ENCODE measurements around the gene GJA3. TPM values are rescaled to one million over a fixed set of nuclear protein-coding genes. Genes with fewer than 3 reads are reported as not detected.

GJA3 gene
- total RNA-seq, 2 experiments from 2014 or later: not detected

- CTCF ChIA-PET (ENCODE audit: unreplicated experiment): no interaction called here
- H3K4me2 ChIP-seq (ENCODE audit: low read length): no peak overlapping the region
- H2AFZ ChIP-seq (ENCODE audit: low read length): no peak overlapping the region
- no peak overlapping the region for H3K4me3 ChIP-seq (ENCODE audit: low read depth, low read length, poor library complexity, severe bottlenecking)
- BruUV-seq (replicated peaks): no TSS peak
- H3K27ac ChIP-seq (ENCODE audit: low read depth, low read length, poor library complexity, severe bottlenecking): no peak overlapping the region
- H3K4me1 ChIP-seq (ENCODE audit: insufficient read depth, low read length, poor library complexity, severe bottlenecking): no peaks in the 10 kb centered on the region
- POLR2A ChIA-PET: interaction anchor here (0.6 kb wide), 1 partner anchor 235 kb away, joined by 3 read pairs; no protein-coding TSS in a partner anchor
- intact Hi-C loops (cut with micrococcal nuclease; ENCODE audit: unreplicated experiment): no loop called here
- H3K9me2 ChIP-seq (ENCODE audit: insufficient read depth, low read length): no peaks in the 10 kb centered on the region
- no peaks in the 10 kb centered on the region for H3K9me3 ChIP-seq (ENCODE audit: low read length)
- H4K20me1 ChIP-seq (ENCODE audit: insufficient read depth, low read length): 0 out of 2 replicates have a peak, but pooled peaks cover 3% of the 10 kb centered on the region
- no peaks in the 10 kb centered on the region for H3K79me2 ChIP-seq (ENCODE audit: insufficient read depth, low read depth, low read length)
- TF ChIP-seq CTCF (conservative IDR thresholded peaks at IDR 0.05; ENCODE audit: low read length) (no peak), EZH2phosphoT487 (IDR thresholded peaks at IDR 0.05; ENCODE audit: borderline replicate concordance, low read depth, low read length) (no peak)
- no peak for DNase-seq (ENCODE audit: low spot score)
- no peaks in the 10 kb centered on the region for H3K36me3 ChIP-seq (ENCODE audit: insufficient read depth, low read length)
Measured at GRCh38 chr13:20177049-20177831, 16.4 kb upstream of the GJA3 start.

GRCh38 chr13:20175907-20176652 is 15.2 kb upstream of the GJA3 start:
- intact Hi-C loops (cut with micrococcal nuclease; ENCODE audit: unreplicated experiment): no loop called here
- Histone ChIP-seq H3K36me3 (ENCODE audit: insufficient read depth, low read length) (no peaks in the 10 kb centered on the region), H4K20me1 (ENCODE audit: insufficient read depth, low read length) (no peaks in the 10 kb centered on the region), H3K79me2 (ENCODE audit: insufficient read depth, low read depth, low read length) (no peaks in the 10 kb centered on the region), H3K4me1 (ENCODE audit: insufficient read depth, low read length, poor library complexity, severe bottlenecking) (no peaks in the 10 kb centered on the region), H3K4me2 (ENCODE audit: low read length) (no peak overlapping the region), H2AFZ (ENCODE audit: low read length) (no peak overlapping the region), H3K27ac (ENCODE audit: low read depth, low read length, poor library complexity, severe bottlenecking) (no peak overlapping the region), H3K9me2 (ENCODE audit: insufficient read depth, low read length) (no peaks in the 10 kb centered on the region), H3K4me3 (ENCODE audit: low read depth, low read length, poor library complexity, severe bottlenecking) (no peak overlapping the region), H3K9me3 (ENCODE audit: low read length) (no peaks in the 10 kb centered on the region)
- no peak for TF ChIP-seq CTCF (conservative IDR thresholded peaks at IDR 0.05; ENCODE audit: low read length)
- TF ChIP-seq EZH2phosphoT487 (IDR thresholded peaks at IDR 0.05; ENCODE audit: borderline replicate concordance, low read depth, low read length): no peak
- DNase-seq (ENCODE audit: low spot score): no peak
- BruUV-seq (replicated peaks): no TSS peak
- CTCF ChIA-PET (ENCODE audit: unreplicated experiment): no interaction called here
- POLR2A ChIA-PET: interaction anchor here (0.6 to 1.0 kb wide), 2 partner anchors 11 to 233 kb away, joined by 3 read pairs; no protein-coding TSS in a partner anchor
